Left lobe of liver (tissue), 2 donors: ENCODE data around the gene COL23A1. TPM values are rescaled to one million over a fixed set of nuclear protein-coding genes. Genes with fewer than 3 reads are reported as not detected.

Experiments used
- ATAC-seq: fragments of 200-7000 bp; cut with Tn5 transposase; one replicate; pipeline ENCODE4 v1.9.1; 2020; ENCODE audit warnings: mild to moderate bottlenecking, moderate library complexity
- DNase-seq: peaks from one replicate; pipeline ENCODE4 v3.0.0-alpha.2; 2020; ENCODE audit warnings: low spot score
- total RNA-seq: library from RNA; stranded (reverse); gene quantifications from one replicate; pipeline ENCODE4 v1.2.1, GENCODE V29; 2021
- donor health status: DM: no; HTN: no; CAD: no; lungs with moderate emphysema.
- donor health status: DM: no; HTN: yes; CAD: no.

COL23A1 gene
- total RNA-seq, 1 donor from 2014 or later = 1.2 TPM

GRCh38 chr5:178298283-178298807 is 291.8 kb downstream of the COL23A1 start:
- DNase-seq = no peak
- no peak for ATAC-seq

- DNase-seq (no peak), ATAC-seq (no peak)
Measured at GRCh38 chr5:178297751-178298150, 292.4 kb downstream of the COL23A1 start.

- DNase-seq (no peak), ATAC-seq (no peak)
Measured at GRCh38 chr5:178296066-178296465, 294.1 kb downstream of the COL23A1 start.

GRCh38 chr5:178295589-178295988 is 294.6 kb downstream of the COL23A1 start:
- no peak for DNase-seq
- ATAC-seq = no peak

GRCh38 chr5:178293815-178294214 is 296.4 kb downstream of the COL23A1 start:
- ATAC-seq = no peak
- DNase-seq = no peak

- DNase-seq (no peak), ATAC-seq (no peak)
Measured at GRCh38 chr5:178293400-178293799, 296.8 kb downstream of the COL23A1 start.

GRCh38 chr5:178292826-178293205 is 297.4 kb downstream of the COL23A1 start:
- ATAC-seq = no peak
- no peak for DNase-seq

GRCh38 chr5:178291969-178292825 is 298.0 kb downstream of the COL23A1 start:
- ATAC-seq = no peak
- DNase-seq = no peak

GRCh38 chr5:178291161-178291561 is 299.0 kb downstream of the COL23A1 start:
- no peak for ATAC-seq
- DNase-seq = no peak

GRCh38 chr5:178290376-178290775 is 299.8 kb downstream of the COL23A1 start:
- DNase-seq (no peak), ATAC-seq (no peak)

- DNase-seq (no peak), ATAC-seq (no peak)
Measured at GRCh38 chr5:178289438-178289837, 300.8 kb downstream of the COL23A1 start.

- ATAC-seq (peak; percentile 37), DNase-seq (no peak)
Measured at GRCh38 chr5:178288401-178289368, 301.5 kb downstream of the COL23A1 start.

- no peak for ATAC-seq
- no peak for DNase-seq
Measured at GRCh38 chr5:178287791-178288105, 302.4 kb downstream of the COL23A1 start.

- ATAC-seq = no peak
Measured at GRCh38 chr5:178287091-178287790, 303.0 kb downstream of the COL23A1 start.

GRCh38 chr5:178286226-178287090 is 303.7 kb downstream of the COL23A1 start:
- no peak for DNase-seq
- no peak for ATAC-seq

More at GRCh38 chr5:178287091-178287790, 303.0 kb downstream of the COL23A1 start:
- no peak for DNase-seq

GRCh38 chr5:178285399-178286225 is 304.6 kb downstream of the COL23A1 start:
- no peak for DNase-seq

GRCh38 chr5:178284996-178285395 is 305.2 kb downstream of the COL23A1 start:
- ATAC-seq = no peak
- DNase-seq = no peak

More at GRCh38 chr5:178285399-178286225, 304.6 kb downstream of the COL23A1 start:
- no peak for ATAC-seq

GRCh38 chr5:178284093-178284675 is 306.0 kb downstream of the COL23A1 start:
- ATAC-seq (no peak), DNase-seq (no peak)

GRCh38 chr5:178283520-178283919 is 306.7 kb downstream of the COL23A1 start:
- peak; percentile 14 for ATAC-seq
- no peak for DNase-seq
